Globus pallidus (tissue), 1 donor: ENCODE measurements around the gene PARD3B.
"Not testable (repeated sequence)": the region's sequence is repeated elsewhere in the genome, so short reads cannot be mapped to it uniquely, and the experiment has no call there.

Experiments used
- DNase-seq: peaks from one replicate; pipeline ENCODE4 v3.0.0-alpha.2; 2015; ENCODE audit warnings: low spot score

The PARD3B gene

DNA sequence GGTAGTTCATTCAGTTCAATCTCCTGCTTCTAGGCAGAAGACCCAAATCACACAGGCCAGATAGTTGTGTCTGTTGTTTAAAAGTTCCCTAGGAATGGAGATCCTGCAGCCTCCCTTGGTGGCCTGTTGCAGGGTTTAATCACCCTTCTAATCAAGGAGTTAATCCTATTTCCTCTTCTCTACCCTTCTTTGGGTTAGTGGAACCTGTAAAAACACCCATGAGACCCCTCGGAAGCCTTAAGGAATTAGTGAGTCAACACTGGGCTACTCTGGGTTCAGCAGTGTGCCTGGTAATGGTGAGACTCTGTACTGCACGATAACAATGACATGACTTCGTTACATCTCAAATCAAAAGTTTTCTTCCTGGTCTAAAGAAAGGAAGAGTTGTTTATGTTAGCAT, 919.4 kb downstream of the PARD3B start:
- DNase-seq = no peak

DNA sequence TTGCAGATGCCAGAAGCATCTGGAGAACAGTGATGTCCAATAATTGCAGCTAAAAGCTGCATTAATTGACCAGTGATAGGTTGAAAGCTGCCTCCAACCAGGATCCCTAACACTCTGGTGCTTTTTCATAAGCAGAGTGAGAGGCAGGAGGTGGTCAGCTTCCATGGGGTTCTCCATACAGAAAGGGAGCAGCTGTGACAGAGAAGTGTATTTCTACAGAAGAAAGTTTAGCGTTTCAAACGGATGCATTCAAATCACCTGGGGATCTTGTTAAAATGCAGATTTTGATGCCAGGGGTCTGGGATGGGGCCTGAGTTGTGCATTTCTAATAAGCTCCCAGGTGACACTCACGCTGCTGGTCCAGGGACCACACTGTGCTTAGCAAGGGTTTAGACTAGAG, 920.5 kb downstream of the PARD3B start:
- DNase-seq = no peak

GRCh38 chr2:205471776-205472175, 926.5 kb downstream of the PARD3B start:
- DNase-seq = no peak

- DNase-seq = no peak
Observed at GRCh38 chr2:205473791-205474190, 928.5 kb downstream of the PARD3B start.

DNA sequence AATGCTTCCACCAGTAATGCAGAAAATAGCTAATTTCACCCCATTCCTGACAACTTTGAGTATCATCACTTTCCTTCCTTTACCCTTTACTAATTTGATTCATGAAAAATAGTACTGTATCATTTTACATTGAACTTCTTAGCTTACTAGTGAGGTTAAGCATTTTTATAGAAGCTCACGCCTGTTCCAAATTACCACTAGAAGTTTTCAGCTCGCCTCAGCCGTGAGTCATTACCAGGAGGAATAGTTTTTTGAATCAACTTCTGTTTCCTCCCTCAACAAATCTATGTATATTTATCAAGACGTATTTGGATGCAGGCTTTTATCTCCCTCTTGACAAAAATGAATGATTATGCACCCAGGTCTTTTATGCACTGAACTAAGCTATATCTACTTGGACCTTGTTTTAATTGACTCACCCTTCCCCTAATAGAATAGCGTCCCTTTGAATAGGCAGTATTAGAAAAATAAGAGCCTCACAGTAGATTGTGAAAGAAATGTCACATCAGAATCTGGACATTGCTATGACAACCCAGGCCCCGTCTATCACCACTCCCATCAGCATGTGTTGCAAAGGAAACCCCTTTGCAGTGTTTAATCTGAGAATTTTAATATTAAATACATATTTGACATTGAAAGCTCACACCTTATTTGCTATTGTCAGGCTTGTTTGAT, 929.6 kb downstream of the PARD3B start:
- DNase-seq = no peak

DNA sequence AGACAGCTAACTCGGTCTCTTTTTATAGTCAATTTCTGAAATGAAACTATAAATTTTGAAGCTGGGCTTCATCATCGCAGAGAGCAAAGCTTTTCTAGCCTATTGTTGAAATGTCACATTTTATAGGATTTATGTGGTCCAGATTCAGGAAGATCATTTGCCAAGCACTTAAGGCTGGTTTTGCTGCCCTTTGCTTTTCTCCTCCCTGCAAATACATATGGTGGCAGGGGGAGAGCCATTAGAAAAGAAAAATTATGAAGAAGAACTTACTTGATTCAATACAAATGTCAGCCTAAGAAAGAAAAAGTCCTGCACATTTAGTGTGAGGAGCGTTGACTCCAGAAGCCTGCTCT, 930.1 kb downstream of the PARD3B start:
- no peak for DNase-seq

- no peak for DNase-seq
Observed at GRCh38 chr2:205477016-205477705, 931.9 kb downstream of the PARD3B start.

DNA sequence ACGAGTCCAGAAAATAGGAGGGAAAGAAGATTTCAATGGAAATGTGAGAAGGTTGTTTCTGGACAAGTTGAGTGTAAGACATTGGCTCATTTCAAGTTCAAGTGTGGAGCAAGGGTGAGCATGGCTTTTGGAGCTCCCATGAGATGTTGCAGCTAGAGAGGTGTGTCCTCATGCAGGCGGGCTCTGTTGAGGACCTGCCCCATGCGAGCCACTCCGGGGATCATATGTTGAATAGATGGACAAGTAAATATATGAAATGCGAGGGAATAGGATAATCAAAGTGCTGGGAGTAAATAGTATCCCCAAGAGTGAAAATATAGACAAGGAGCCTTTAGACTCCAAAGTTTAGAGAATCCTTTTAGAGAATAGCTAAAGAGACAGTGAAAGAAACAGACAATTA, 936.6 kb downstream of the PARD3B start:
- no peak for DNase-seq

DNA sequence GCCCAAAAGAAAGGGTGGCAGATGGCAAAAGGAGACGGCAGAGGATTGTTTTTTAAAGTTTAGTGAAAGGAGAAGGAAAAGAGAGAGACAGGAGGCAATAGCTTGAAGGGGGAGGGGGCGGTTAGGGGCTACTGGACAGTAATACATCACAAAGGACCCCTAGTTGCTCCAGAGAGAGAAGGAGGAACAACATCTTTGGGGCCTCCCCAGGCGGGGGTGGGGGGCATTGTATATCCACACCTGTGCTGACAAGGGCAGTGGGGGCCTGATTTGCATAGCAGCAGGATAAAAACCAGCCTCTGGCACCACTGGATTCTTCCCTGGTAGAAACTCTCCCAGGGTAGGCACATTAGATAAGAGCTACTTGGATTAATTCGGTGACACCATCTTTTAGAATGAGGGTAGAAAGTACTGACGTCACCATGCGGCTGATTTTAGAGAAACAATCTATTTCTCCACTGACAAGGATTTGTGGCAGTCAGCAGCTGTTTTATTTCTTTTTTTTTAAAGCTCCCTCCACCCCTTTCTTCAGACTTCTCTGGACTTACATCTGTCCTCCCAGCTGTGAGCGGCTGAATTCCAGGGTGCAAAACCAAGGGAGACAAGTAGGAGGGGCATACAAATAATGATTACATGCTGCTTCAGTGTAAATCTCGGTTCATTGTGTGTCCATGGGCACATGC, 937.3 kb downstream of the PARD3B start:
- no peak for DNase-seq

- DNase-seq = no peak
Observed at GRCh38 chr2:205483095-205483494, 937.8 kb downstream of the PARD3B start.

DNA sequence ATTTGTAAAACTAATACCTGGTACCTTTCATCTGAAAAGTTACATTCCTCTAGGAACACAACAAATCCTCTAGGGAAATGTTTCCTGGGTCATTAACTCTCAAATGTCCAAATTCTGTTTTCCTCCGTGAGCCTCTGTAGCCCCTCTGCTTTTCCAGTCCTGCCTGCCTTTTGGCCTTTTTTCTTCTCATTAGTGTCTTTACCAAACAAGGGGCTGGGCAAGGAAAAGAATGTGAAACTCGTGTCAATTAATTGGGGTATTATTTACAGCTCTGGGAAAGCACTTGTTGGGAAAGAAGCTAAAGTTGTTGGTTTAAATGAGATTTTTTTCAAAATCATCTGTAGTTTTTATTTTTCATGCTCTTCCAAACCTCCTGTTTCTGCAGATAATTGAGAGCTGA, 938.9 kb downstream of the PARD3B start:
- no peak for DNase-seq

DNA sequence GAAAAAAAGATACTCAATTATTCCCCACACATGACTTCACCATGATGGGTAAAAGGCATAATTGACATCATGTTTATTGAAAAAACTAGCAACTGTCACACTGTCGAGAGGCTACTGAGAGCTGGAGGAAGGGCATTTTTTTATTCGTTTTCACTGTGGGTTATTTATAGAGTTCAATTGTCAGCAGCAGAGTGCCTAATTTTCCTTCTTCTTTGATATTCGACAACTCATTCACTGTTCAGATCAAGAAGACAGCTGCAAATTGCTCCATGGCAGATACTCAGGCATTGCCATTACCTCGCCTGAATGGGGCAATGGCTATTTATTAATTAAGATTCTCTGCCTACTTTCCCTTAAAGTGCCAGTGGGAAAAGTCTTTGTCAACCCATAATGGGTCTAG, 939.5 kb downstream of the PARD3B start:
- DNase-seq = no peak

DNA sequence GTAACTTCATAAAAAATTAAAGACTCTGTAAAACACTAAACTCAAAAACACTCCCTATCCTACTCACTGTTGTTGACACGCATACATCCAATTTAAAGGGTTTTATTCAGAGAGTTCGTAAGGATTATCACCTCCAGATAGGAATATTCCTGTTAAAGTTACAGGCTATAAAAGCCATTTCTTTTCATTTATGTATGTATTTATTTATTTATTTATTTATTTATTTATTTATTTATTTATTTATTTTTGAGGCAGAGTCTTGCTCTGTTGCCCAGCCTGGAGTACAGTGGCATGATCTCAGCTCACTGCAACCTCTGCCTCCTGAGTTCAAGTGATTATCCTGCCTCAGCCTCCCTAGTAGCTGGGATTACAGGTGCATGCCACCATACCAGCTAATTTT, 948.3 kb downstream of the PARD3B start:
- not testable (repeated sequence) for DNase-seq

- DNase-seq = no peak
Observed at GRCh38 chr2:205494537-205495235, 949.4 kb downstream of the PARD3B start.

DNA sequence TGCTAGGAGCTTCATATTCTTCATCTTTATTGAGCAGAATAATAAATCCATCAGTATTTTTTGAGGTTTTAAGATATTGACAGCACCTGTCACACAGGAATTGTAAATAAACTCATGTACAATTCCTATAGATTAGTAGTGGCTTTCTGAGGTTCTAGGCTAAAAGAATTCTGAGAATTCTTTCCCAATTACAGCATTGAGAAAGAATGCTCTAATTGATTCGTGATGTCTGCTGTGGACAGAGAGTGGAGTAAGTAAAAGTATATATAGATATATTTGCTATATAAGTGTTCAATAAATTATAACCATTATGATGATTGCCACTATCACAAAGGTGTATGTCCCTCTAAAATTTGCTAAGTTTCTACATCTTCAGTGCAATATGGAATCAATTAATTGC, 950.5 kb downstream of the PARD3B start:
- no peak for DNase-seq

- DNase-seq = no peak
Observed at GRCh38 chr2:205496370-205496769, 951.1 kb downstream of the PARD3B start.

- no peak for DNase-seq
Observed at GRCh38 chr2:205496772-205497171, 951.5 kb downstream of the PARD3B start.

DNA sequence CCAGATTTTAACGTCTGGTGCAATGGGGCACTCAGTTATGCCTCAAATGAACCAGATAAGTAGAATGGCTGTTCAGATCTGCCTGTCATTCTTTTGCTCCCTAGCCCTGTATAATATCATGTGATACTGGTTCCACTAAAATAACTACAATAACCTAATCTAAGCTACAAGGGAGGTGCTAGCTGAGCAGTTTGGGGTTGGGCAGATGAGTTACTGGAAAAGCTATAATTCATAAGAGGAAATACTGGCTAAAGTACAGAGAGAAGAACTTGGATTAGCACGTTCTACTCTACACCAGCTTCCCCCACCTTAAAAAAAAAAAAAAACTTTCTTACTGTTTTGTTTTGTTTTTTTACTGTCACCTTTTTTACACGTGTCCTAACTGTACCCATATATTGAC, 953.7 kb downstream of the PARD3B start:
- no peak for DNase-seq

GRCh38 chr2:205500065-205500464, 954.8 kb downstream of the PARD3B start:
- no peak for DNase-seq

DNA sequence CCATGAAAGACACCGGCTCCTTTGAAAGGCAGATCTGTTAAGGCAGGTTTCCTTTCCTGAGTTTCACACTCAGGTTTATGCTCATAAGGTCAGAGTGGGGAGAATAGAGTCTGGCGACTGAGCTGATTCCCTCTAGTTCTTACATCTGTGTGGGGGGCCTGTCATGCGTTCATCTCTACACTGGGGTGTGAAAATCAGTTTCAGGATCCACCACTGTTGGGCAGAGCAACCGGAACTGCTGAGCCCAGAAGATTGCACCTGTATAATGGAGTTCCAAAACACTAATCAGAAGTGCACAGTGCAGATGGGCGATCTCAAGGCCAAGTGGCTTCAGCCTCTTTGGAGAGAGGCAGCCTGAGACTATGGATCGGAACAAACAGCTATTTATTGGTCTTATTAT, 955.7 kb downstream of the PARD3B start:
- no peak for DNase-seq

DNA sequence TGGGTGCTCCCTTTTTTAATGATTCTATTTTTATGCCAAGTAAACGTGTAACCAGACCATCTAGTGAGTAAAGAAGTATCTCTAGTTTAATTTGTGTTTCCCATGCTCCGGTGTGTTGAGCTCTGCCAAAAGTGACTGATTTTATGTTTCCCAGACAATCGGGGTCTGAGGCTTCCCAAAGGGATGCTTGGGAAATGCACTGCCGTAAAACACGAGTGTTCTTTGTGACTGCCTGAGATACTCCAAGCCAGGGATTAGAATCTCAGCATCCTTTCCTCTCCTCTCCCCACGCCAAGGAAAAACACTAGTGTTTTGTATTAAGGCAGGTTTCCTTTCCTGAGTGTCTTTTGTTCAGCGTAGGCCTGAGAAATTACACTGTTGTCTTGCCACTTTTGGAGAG, 956.6 kb downstream of the PARD3B start:
- DNase-seq = no peak

DNA sequence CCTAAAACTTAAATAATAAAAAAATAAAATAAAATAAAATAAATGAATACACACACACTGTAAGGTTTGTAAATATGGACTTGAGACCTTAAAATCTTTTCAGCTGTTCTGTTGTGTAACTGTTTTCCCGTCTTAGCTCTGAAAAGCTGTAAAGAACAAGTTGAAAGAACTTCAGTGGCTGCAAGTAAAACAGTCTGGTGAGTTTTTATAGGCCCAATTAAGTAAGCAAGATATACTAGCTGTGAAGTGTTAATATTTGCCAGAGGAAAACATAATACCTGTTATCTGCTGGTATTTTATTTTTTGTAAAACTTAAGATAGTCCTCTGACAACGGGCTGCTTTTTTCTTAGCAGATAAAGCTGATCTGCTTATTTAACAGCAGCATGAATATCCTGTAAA, 960.1 kb downstream of the PARD3B start:
- no peak for DNase-seq

DNA sequence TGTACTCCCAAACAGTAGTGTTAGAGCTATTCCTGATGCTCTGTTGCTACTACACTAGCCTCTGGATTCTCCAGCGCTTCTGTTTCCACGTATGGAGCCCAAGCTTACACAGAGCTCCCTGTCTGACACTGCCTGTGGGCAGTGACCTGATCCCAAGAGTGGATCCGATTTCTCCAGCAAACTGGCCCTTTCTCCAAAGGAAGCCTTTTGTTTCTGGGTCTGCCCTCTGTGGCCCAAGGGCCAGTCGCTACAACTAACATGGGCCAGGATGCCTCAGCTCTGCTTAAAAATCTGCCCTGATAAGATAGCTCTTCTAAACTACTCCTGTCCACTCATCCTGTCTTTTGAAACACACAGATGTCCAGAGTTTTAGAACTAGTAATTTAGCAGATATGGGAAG, 964.4 kb downstream of the PARD3B start:
- DNase-seq = no peak
